GM21515 (cell line): ENCODE results near the gene FRMPD4.
A peak's percentile ranks its signal among the peaks of the same experiment; 100 is the strongest.

Source experiments
- ATAC-seq: cut with Tn5 transposase; IDR thresholded peaks from one replicate; pipeline ENCODE4 v1.9.1; 2021; ENCODE audit not compliant: unreplicated experiment

The FRMPD4 gene

DNA sequence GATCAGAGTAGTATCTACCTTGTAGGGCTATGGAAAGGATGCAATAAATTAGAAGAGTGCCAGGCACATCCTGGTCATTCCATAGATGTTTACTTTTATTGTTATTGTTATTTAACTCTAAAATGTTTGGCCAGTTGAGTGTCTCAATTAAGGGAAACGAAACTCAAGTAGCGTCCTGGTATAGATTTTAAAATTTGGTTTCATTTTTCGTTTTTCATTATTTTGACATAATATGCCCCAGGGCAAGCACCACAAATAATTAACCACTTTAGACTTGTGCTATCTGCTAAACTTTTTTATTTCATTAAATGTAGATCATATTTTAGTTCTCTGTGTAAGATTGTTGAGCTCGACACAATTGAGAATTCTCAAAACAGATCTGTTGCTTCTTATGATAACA lies 473.2 kb downstream of the FRMPD4 start:
- no peak for ATAC-seq

- no peak for ATAC-seq
Measured at GRCh38 chrX:12614266-12614665, 476.0 kb downstream of the FRMPD4 start.

DNA sequence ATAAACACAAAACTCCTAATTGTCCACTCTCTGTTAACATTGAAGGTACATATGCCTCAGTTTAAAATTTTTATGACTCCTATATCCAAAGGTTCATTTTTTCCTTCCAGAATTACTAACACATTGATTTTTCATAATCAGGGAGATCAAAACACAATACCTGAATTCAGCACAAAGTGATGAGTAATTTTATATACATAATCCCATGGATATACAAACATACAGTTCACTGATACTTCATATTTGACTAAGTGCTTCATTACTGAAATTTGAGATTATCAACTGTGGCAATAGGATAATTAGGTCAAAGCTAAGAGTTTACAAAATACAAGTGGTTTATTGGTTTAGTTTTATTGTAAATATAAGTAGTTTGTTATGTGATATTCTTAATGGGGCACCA lies 476.8 kb downstream of the FRMPD4 start:
- ATAC-seq = no peak

DNA sequence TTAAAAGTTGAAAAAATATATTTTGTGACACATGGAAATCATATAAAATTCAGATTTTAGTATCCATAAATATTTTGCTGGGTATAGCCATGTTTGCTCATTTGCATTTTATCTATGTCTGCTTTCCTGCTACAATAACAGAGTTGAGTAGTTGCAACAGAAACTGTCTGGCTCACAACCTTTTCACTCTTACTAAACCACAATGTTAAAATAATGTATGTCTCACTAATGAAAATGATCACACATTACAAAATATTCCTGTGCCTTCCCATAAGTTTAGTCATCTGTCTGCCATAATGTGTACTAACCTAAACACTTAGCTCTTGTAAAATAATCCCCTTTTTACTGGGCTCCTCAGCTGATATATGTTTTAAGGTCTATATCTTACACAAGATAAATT lies 479.0 kb downstream of the FRMPD4 start:
- no peak for ATAC-seq

- ATAC-seq = no peak
Measured at GRCh38 chrX:12647230-12647629, 509.0 kb downstream of the FRMPD4 start.

DNA sequence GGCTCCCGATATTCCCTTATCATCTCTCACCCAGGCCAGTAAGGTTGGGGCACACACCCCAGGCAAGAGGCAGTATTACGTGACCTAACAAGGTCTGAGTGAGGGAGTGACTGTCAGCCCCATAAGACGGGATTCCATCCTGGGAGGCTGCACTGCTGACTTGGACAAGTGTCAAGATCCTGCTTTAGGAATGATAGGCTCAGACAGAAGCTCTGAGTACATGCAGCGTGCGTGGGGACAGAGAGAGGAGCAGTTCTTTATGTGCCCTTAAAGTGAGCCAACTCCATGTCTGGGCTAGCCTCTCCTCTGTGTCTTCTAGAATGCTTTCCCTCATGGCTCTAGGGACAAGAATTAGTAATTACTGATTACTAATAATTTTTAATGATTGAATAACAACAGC lies 510.7 kb downstream of the FRMPD4 start:
- ATAC-seq = no peak

- no peak for ATAC-seq
Measured at GRCh38 chrX:12657433-12657832, 519.2 kb downstream of the FRMPD4 start.

- no peak for ATAC-seq
Measured at GRCh38 chrX:12657881-12658280, 519.6 kb downstream of the FRMPD4 start.

DNA sequence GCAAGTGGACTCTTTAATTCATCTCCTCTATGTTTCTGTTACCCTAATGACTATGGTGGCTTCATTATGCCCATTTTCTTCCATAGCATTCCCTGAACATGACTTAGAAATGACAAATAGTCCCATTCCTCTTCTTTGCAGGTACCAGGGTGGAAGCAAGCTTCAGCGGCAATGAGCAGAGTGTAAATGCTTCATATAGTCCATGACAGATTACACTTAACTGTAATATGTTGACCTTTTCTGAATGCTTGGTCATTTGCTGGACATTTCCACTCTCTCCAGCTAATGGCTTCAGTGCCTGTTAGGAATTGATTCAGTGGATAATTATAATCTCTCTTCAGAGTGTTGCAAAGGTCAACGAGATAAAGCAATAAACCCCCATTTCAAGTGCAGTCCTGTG lies 523.2 kb downstream of the FRMPD4 start:
- ATAC-seq = no peak

DNA sequence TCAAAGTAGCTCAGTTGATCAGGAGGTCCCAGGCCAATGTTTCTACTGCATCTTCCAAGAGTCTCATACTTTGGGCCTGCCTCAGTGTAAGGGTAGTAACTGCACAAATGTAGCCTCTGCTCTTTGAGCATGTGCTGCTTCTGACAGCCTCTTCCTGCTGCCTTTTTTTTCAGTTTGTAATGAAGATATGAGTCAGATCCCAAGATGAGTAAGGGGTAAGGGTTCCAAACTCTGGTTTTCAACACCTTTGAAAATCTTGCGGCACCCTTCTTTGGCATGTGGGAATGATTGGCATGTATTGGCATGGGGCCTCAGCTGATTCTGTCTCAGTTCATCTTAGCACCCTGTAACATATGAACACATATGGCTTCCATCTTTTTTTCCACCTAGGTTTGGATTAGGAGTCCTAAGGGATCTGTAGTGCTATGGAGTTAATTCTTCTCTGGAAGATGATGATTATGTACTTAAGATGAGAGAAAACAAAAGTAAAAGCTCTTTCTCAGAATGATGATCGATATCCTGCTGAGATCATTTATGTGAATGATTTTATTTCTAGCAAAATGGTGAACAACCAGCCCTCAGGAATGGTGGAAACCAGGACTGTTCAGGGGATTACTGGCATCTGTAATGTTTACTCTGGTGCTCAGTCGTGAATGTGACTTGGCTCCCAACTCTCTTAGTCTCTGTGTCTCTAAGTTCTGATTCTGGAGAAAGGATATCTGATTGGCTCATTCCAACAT lies 534.3 kb downstream of the FRMPD4 start:
- ATAC-seq = no peak

DNA sequence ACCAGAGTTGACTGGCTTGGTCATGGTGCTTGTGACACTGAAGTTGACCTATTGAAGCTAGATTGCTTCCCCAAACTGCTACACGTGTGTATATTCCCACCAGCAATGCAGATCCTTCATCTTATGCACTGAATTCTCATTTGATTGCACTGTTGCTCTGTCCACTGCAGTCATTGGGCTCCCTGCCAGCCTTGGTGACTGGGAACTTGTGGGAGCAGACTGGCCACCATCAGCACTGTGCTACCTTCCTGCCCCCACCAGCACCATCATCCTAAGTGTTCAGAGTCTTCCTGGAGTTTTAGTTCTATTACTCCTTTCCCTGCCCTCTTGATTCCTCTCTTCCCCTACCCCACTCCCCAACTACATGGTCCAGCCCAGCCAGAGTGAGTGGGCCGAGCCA lies 535.2 kb downstream of the FRMPD4 start:
- no peak for ATAC-seq

- no peak for ATAC-seq
Measured at GRCh38 chrX:12679522-12679921, 541.2 kb downstream of the FRMPD4 start.

GRCh38 chrX:12681047-12681446 lies 542.8 kb downstream of the FRMPD4 start:
- ATAC-seq = no peak

DNA sequence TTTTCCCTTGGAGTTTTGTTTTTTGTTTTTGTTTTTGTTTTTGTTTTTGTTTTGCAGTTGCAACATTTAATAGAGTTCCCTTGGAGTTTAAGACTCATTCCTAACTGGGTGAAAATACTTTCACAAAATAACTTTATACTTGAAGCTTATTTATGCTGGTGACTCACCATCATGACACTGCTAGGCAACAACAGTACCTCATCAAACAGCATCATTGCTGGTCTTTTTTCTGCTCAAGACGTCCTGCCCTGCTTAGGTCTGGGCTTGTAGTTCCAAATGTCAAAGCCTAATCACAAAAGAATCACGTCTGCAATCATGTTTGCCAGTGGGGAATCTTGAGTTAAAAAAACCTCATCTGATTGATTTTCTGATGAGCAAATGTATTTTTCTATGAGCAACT lies 547.3 kb downstream of the FRMPD4 start:
- ATAC-seq = no peak

GRCh38 chrX:12686331-12686730 lies 548.1 kb downstream of the FRMPD4 start:
- no peak for ATAC-seq

GRCh38 chrX:12690646-12691045 lies 552.4 kb downstream of the FRMPD4 start:
- ATAC-seq = no peak

DNA sequence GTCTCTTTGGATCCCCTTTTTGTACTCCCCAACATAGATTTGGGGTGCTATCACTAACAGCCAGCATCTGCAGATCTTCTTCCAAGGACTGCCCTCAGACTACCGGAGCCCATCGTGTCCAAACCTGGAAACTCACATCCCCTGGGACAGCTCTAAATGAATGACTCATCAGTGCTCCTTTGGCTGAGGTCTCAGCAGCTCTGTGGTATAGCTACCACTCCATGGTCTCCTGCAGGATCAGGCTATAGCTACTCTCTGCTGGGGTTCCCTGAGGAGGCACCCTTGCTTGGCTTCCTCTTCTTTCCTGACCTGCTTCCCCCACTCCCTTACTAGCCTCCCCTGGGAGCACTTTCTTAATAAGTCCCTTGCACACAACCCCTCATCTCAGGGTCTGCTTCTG lies 555.5 kb downstream of the FRMPD4 start:
- ATAC-seq = no peak

GRCh38 chrX:12700745-12701144 lies 562.5 kb downstream of the FRMPD4 start:
- no peak for ATAC-seq

DNA sequence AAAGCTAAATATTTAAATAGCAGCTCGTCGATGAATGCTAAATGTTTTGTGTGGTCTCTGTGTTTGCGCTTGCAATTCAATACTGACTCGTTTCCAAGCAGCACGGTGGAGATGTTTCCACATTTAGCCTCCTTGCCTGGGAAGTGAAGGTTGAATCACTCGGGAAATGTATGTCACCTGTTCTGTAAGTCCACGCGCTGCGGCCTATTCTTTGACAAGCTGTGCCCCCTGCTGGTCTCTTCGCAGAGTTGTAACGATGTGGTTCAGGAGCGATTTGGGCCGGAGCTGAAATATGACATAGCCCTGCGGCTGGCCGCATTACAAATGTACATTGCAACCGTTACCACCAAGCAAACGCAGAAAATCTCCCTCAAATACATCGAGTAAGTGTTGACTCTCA lies 563.4 kb downstream of the FRMPD4 start:
- ATAC-seq = peak; percentile 72

GRCh38 chrX:12702509-12703091 lies 564.3 kb downstream of the FRMPD4 start:
- ATAC-seq = no peak

DNA sequence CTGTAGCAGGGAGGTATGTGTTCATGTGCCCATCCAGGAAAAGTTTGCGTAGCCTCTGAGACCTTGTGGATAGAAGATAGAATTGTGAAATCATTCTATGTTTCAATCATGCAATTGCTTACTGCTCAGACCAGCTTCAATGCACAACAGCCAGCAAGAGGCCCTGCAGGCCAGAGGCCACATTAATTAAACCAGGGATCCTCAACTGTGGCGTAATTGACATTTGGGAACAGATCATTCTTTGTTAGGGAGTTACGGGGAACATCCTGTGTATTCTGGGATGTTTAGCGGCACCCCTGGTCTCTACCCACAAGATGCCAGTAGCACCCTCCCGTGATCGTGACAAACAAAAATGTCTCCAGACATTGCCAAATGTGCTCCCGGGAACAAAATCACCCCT lies 566.4 kb downstream of the FRMPD4 start:
- no peak for ATAC-seq

DNA sequence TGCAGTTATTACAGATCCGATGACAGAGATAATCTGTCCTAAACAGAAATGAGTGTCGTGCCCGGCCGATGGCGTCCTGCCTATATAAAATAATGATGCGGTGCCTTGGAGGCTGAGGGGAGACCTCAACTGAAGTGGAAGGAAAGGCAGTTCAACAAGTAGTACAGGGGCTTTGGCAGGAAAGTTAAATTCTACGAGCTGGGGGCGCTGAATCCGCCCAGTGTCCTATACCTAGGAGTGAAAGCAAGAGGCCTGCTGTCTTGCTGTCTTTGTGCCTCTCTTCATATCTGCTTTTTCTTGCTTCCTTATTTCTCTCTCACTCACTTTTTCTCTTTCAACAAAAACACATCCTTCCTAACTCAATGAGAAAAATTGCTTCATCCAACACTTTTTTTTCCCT lies 570.8 kb downstream of the FRMPD4 start:
- no peak for ATAC-seq

DNA sequence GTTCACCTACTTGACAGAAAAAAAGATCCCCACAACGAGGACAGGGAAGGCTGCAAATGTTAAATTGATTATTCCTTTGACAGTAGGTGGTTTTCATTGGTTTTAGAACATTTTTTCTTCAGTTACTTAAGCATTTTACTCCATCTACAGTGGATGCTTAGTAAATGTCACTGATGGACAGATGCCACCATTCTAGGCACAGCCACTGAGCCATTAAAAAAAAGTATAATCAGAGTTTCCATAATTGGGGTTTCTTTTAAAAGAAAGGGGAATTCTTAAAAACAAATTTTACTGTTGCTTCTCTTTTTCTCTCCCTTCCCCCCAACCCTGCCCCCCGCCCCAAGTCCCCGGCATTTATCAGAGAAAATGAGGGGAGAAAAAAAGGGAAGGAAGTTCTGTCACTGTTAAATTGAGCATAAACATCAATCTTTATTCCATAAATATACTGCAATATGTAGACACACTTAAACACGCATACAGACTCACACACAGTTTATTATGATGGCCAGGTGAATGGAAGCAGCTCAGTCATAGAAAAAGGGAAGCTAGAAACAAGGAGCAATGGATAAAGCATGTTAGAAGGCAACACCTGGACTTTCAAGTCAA lies 573.3 kb downstream of the FRMPD4 start:
- ATAC-seq = no peak
